K562 (cell line): ENCODE data around the gene CACNB2.

Experiments used
- KDM2B ChIP-seq: fragments of 250-450 bp; sonication (Bioruptor Pico); IDR thresholded peaks from 2 replicates; pipeline ENCODE4 v1.8.0; 2021; ENCODE audit warnings: mild to moderate bottlenecking, moderate library complexity
- MAFK ChIP-seq: IDR thresholded peaks from 2 replicates; pipeline ENCODE4 v1.6.1; 2011; ENCODE audit warnings: low read length, improper control_type of control experiment
- SMARCC2 ChIP-seq: fragments of 450-650 bp; IDR thresholded peaks from 2 replicates; pipeline ENCODE4 v1.6.1; 2017; ENCODE audit warnings: antibody characterized with exemption, moderate library complexity, mild to moderate bottlenecking, low read depth
- ZNF76 ChIP-seq: fragments of 250-450 bp; sonication (Bioruptor Pico); IDR thresholded peaks from 2 replicates; pipeline ENCODE4 v1.4.0; 2020; ENCODE audit warnings: mild to moderate bottlenecking, moderate library complexity, borderline replicate concordance
- TF ChIP-seq, protein P1 (sequence below): fragments of 250-450 bp; sonication (Bioruptor Pico); IDR thresholded peaks from 2 replicates; pipeline ENCODE4 v1.8.0; 2021; ENCODE audit warnings: borderline replicate concordance, mild to moderate bottlenecking, moderate library complexity; ENCODE audit not compliant: poor library complexity, severe bottlenecking
- TF ChIP-seq, protein P2 (sequence below): fragments of 250-450 bp; sonication (Bioruptor Pico); IDR thresholded peaks from 2 replicates; pipeline ENCODE4 v1.8.0; 2021; ENCODE audit warnings: mild to moderate bottlenecking, moderate library complexity
- TF ChIP-seq, protein P3 (sequence below), 2 experiments: IDR thresholded peaks; 2 replicates each; pipeline ENCODE4 v1.6.1; 2011; ENCODE audit warnings: borderline replicate concordance in 1 of 2, control low read depth in 1 of 2, low read depth in 1 of 2, low read length in 1 of 2, mild to moderate bottlenecking in 1 of 2, mixed read lengths in 1 of 2, moderate library complexity in 1 of 2; ENCODE audit not compliant: insufficient read depth in 1 of 2, insufficient read length in 1 of 2, poor library complexity in 1 of 2, severe bottlenecking in 1 of 2; ENCODE audit errors: extremely low read depth in 1 of 2

DNA sequence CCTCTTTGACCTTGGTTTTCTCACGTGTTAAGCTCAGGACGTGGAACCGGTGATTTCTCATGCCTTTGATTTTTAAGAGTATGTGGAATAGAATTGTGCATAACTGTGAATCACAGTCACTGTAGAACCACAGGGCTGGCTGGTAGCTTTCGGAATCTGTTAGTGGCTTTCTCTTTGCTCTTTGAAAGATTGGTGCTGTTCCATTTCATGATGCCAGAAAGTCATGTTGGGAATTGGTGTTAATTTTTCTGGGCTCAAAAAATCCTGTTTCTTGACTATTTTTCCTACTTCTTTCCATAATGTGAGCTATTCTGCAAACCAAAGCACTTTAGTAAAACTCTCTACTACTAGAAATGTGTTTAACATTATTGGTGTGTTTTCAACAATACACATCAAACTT, 73.0 kb downstream of the CACNB2 start:
- TF ChIP-seq KDM2B (CRISPR knock-in tag) (no peak), SMARCC2 (no peak), ZNF76 (no peak), MAFK (no peak)
- TF ChIP-seq, protein P1, sequence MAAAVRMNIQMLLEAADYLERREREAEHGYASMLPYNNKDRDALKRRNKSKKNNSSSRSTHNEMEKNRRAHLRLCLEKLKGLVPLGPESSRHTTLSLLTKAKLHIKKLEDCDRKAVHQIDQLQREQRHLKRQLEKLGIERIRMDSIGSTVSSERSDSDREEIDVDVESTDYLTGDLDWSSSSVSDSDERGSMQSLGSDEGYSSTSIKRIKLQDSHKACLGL (CRISPR knock-in tag) = no peak
- TF ChIP-seq, protein P2, sequence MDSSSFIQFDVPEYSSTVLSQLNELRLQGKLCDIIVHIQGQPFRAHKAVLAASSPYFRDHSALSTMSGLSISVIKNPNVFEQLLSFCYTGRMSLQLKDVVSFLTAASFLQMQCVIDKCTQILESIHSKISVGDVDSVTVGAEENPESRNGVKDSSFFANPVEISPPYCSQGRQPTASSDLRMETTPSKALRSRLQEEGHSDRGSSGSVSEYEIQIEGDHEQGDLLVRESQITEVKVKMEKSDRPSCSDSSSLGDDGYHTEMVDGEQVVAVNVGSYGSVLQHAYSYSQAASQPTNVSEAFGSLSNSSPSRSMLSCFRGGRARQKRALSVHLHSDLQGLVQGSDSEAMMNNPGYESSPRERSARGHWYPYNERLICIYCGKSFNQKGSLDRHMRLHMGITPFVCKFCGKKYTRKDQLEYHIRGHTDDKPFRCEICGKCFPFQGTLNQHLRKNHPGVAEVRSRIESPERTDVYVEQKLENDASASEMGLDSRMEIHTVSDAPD = no peak
- TF ChIP-seq, protein P3, sequence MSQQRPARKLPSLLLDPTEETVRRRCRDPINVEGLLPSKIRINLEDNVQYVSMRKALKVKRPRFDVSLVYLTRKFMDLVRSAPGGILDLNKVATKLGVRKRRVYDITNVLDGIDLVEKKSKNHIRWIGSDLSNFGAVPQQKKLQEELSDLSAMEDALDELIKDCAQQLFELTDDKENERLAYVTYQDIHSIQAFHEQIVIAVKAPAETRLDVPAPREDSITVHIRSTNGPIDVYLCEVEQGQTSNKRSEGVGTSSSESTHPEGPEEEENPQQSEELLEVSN (IDR thresholded peaks at IDR 0.05; ENCODE audit: borderline replicate concordance in 1 of 2, extremely low read depth in 1 of 2, insufficient read depth in 1 of 2, insufficient read length in 1 of 2, low read depth in 1 of 2, low read length in 1 of 2, poor library complexity in 1 of 2, severe bottlenecking in 1 of 2) = no peak
